ENCODE results near the gene CD300LG. TPM values are rescaled to one million over a fixed set of nuclear protein-coding genes. Genes with fewer than 3 reads are reported as not detected.

CD300LG gene
- total RNA-seq, 1 donor from 2014 or later: not detected

DNA sequence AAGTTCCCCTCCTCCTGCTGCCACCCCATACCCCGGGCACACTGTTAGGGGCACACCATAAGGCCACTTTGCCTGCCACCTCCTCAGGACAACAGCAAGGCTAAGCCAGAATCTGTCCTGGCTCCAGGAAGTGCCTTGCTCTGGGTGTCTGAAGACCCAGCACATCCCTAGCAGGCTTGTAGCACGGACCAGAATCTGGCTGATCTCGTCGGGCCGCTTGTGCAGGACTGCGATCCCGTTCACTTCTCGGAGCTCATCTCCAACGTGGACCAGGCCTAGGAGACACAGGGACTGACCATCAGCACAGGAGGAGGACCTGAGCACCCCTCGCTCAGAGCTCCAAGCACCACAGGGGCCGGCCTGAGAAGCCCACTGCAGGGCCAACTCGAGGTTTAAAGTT lies 21.4 kb upstream of the CD300LG start:
- Histone ChIP-seq H3K4me3 (ENCODE audit: low read depth, low read length) (no peak overlapping the region), H3K27me3 (ENCODE audit: control insufficient read depth, insufficient read depth, low read length) (no peaks in the 10 kb centered on the region), H3K36me3 (ENCODE audit: control insufficient read depth, insufficient read depth, low read length) (peaks cover 4% of the 10 kb centered on the region)
- TF ChIP-seq, protein P1, sequence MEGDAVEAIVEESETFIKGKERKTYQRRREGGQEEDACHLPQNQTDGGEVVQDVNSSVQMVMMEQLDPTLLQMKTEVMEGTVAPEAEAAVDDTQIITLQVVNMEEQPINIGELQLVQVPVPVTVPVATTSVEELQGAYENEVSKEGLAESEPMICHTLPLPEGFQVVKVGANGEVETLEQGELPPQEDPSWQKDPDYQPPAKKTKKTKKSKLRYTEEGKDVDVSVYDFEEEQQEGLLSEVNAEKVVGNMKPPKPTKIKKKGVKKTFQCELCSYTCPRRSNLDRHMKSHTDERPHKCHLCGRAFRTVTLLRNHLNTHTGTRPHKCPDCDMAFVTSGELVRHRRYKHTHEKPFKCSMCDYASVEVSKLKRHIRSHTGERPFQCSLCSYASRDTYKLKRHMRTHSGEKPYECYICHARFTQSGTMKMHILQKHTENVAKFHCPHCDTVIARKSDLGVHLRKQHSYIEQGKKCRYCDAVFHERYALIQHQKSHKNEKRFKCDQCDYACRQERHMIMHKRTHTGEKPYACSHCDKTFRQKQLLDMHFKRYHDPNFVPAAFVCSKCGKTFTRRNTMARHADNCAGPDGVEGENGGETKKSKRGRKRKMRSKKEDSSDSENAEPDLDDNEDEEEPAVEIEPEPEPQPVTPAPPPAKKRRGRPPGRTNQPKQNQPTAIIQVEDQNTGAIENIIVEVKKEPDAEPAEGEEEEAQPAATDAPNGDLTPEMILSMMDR (IDR thresholded peaks at IDR 0.05; ENCODE audit: insufficient read depth, low read length, poor library complexity, severe bottlenecking): no peak
- DNase-seq (ENCODE audit: low read depth): no peak

DNA sequence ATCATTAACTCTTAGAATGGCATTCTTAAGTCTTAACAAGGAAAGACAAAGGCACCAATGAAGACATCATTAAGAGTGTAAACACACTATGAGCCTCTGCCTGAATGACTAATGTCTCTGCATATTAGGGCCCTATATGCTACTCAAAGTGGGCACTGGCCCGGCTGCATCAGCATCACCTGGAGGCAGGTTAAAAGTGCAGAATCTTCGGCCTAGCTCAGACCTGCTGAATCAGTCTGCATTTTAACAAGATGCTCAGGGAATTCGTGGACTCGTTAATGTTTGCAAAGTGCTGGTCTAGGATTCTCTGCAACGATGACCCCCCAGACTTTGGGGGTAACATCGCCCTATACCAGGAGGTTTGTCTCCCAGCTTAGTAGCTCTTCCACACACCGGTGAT lies 20.8 kb upstream of the CD300LG start:
- H3K4me3 ChIP-seq (ENCODE audit: low read depth, low read length): no peak overlapping the region
- no peaks in the 10 kb centered on the region for H3K27me3 ChIP-seq (ENCODE audit: control insufficient read depth, insufficient read depth, low read length)
- no peak for DNase-seq (ENCODE audit: low read depth)
- TF ChIP-seq, protein P1 (IDR thresholded peaks at IDR 0.05; ENCODE audit: insufficient read depth, low read length, poor library complexity, severe bottlenecking): no peak
- H3K36me3 ChIP-seq (ENCODE audit: control insufficient read depth, insufficient read depth, low read length): peaks cover 4% of the 10 kb centered on the region

DNA sequence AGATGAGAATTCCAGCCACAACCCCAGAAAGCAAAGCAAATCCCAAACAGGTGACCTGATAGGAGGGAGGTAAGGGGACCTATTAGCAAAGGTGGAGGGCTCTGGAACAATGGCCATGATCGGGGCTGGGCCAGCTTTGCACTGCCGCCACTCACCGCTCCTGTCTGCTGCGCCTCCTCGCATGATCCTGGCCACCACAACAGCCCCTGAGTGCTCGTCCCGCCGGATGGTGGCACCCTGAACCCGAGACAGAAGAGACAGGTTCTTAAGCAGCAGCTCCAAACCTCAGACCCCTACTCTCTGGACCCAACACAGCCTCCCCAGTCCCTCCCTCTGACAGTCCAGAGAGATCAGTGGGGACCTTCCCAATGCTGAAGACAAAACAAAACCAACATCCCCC lies 19.4 kb upstream of the CD300LG start:
- Histone ChIP-seq H3K4me3 (ENCODE audit: low read depth, low read length) (no peak overlapping the region), H3K36me3 (ENCODE audit: control insufficient read depth, insufficient read depth, low read length) (peaks cover 6% of the 10 kb centered on the region), H3K27me3 (ENCODE audit: control insufficient read depth, insufficient read depth, low read length) (no peaks in the 10 kb centered on the region)
- DNase-seq (ENCODE audit: low read depth): no peak
- TF ChIP-seq, protein P1 (IDR thresholded peaks at IDR 0.05; ENCODE audit: insufficient read depth, low read length, poor library complexity, severe bottlenecking): no peak

DNA sequence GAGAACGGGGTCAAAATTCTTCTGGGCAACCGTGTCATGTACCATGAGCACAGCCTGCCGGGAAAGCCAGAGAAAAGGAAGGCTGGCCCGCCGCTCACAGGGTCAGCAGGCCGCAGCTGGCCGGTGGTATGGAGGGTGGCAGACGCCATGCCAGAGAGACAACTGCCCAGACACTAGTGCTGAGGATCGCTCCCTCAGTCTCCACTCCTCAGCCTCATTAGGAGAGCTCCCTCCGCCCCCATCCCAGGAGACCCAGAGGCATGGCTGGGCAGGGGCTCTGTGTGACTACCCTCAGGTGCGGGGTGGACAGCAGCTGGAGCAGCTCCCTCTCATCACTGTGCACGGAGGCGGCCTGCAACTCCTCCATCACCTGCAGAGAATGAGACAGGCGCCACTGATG lies 17.2 kb upstream of the CD300LG start:
- TF ChIP-seq, protein P1 (IDR thresholded peaks at IDR 0.05; ENCODE audit: insufficient read depth, low read length, poor library complexity, severe bottlenecking): no peak
- H3K36me3 ChIP-seq (ENCODE audit: control insufficient read depth, insufficient read depth, low read length): peaks cover 6% of the 10 kb centered on the region
- DNase-seq (ENCODE audit: low read depth): no peak
- H3K27me3 ChIP-seq (ENCODE audit: control insufficient read depth, insufficient read depth, low read length): no peaks in the 10 kb centered on the region
- H3K4me3 ChIP-seq (ENCODE audit: low read depth, low read length): no peak overlapping the region

DNA sequence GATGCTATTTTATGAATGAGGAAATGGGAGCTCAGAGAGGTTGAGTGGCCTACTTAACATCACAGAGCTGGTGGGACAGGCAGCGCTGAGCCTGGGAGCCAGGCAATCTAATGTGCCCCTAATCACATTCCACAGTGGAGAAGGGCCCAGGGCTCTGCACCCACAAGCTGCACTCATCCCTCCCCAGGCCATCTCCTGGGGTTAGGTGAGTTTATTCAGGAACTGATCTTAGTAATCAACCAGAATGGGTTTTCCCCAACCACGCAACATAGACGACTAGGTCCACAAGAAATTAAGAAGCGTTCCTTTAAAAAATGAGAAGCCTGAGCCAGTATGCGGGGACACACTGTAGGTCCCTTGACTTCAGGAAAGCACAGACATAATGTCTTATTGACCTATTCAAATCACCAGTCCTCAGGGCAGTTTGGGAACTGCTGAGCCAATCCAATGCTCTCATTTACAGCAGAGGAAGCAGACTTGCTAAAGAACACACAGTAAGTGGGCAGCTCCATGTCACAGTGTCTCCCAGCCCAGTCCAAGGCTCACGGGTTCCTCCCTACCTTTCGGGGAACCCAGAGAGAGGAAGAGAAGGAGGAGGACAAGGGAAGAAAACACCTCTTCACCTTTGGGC lies 16.4 kb upstream of the CD300LG start:
- DNase-seq (ENCODE audit: low read depth): no peak

More for the DNA sequence above, 16.4 kb upstream of the CD300LG start:
- Histone ChIP-seq H3K36me3 (ENCODE audit: control insufficient read depth, insufficient read depth, low read length) (peaks cover 6% of the 10 kb centered on the region), H3K27me3 (ENCODE audit: control insufficient read depth, insufficient read depth, low read length) (no peaks in the 10 kb centered on the region), H3K4me3 (ENCODE audit: low read depth, low read length) (no peak overlapping the region)
- TF ChIP-seq, protein P1 (IDR thresholded peaks at IDR 0.05; ENCODE audit: insufficient read depth, low read length, poor library complexity, severe bottlenecking): no peak

Measured in kidney epithelial cell (primary cell).